OCI-LY7 (cell line): ENCODE measurements around the gene GMDS. TPM values are rescaled to one million over a fixed set of nuclear protein-coding genes. Genes with fewer than 3 reads are reported as not detected.

ENCODE experiments used
- BruUV-seq: library from RNA; stranded (reverse); fragments of 400-500 nt; replicated peaks from 2 replicates; lab custom pipeline; 2021; lab: Mats Ljungman, UMichigan
- CTCF ChIA-PET: fragments of 300-600 bp; sonication (Branson Sonifier 250); formaldehyde crosslinking; loops from one replicate; lab custom pipeline; 2022; ENCODE audit warnings: antibody characterized with exemption; ENCODE audit not compliant: unreplicated experiment; lab: Charles Lee
- POLR2A ChIA-PET: fragments of 300-600 bp; sonication (Branson Sonifier 250); formaldehyde crosslinking; loops from one replicate; lab custom pipeline; 2022; ENCODE audit warnings: antibody characterized with exemption; lab: Charles Lee
- DNase-seq: peaks from one replicate; pipeline ENCODE4 v3.0.0-alpha.2; 2015; ENCODE audit warnings: low spot score
- H2AFZ ChIP-seq: fragments of 200-600 bp; sonication (generic), shearing (Covaris generic); 2 replicates; pipeline ENCODE4 v1.6.1; 2014; ENCODE audit warnings: mild to moderate bottlenecking, antibody characterized with exemption, low read length, moderate library complexity
- H3K27ac ChIP-seq: fragments of 200-600 bp; sonication (generic); 2 replicates; pipeline ENCODE4 v1.5.1; 2014; ENCODE audit warnings: mixed run types, low read depth, mild to moderate bottlenecking, moderate library complexity, low read length, inconsistent platforms; ENCODE audit not compliant: poor library complexity, severe bottlenecking
- H3K36me3 ChIP-seq: fragments of 200-600 bp; sonication (generic); 2 replicates; pipeline ENCODE4 v1.6.1; 2014; ENCODE audit warnings: mild to moderate bottlenecking, antibody characterized with exemption, low read length, moderate library complexity, mixed read lengths; ENCODE audit not compliant: insufficient read depth
- H3K4me1 ChIP-seq: fragments of 200-600 bp; sonication (generic); 2 replicates; pipeline ENCODE4 v1.5.1; 2014; ENCODE audit warnings: mild to moderate bottlenecking, low read length; ENCODE audit not compliant: insufficient read depth, poor library complexity, severe bottlenecking
- H3K4me2 ChIP-seq: fragments of 200-600 bp; sonication (generic); 2 replicates; pipeline ENCODE4 v1.6.1; 2014; ENCODE audit warnings: mild to moderate bottlenecking, low read length
- H3K4me3 ChIP-seq: fragments of 200-600 bp; sonication (generic); 2 replicates; pipeline ENCODE4 v1.5.1; 2014; ENCODE audit warnings: mild to moderate bottlenecking, low read depth, low read length; ENCODE audit not compliant: poor library complexity, severe bottlenecking
- H3K79me2 ChIP-seq: fragments of 200-600 bp; sonication (generic); 2 replicates; pipeline ENCODE4 v1.6.1; 2016; ENCODE audit warnings: low read depth, mild to moderate bottlenecking, low read length, moderate library complexity, mixed read lengths; ENCODE audit not compliant: insufficient read depth
- H3K9me2 ChIP-seq: fragments of 200-600 bp; sonication (generic); 2 replicates; pipeline ENCODE4 v1.6.1; 2016; ENCODE audit warnings: mild to moderate bottlenecking, low read length, mixed read lengths; ENCODE audit not compliant: insufficient read depth
- H3K9me3 ChIP-seq: fragments of 200-600 bp; sonication (generic); 2 replicates; pipeline ENCODE4 v1.6.1; 2014; ENCODE audit warnings: mild to moderate bottlenecking, mixed run types, low read length, mixed read lengths
- H4K20me1 ChIP-seq: fragments of 200-600 bp; sonication (generic); 2 replicates; pipeline ENCODE4 v1.6.1; 2014; ENCODE audit warnings: mild to moderate bottlenecking, antibody characterized with exemption, low read length, moderate library complexity, mixed read lengths; ENCODE audit not compliant: insufficient read depth
- EZH2phosphoT487 ChIP-seq: fragments of 200-600 bp; sonication (generic); IDR thresholded peaks from 2 replicates; pipeline ENCODE4 v1.6.1; 2018; ENCODE audit warnings: low read depth, borderline replicate concordance, mild to moderate bottlenecking, mixed run types, antibody characterized with exemption, low read length, moderate library complexity, mixed read lengths
- intact Hi-C: fragments of 100-400 bp; cut with micrococcal nuclease; formaldehyde crosslinking; loops from one replicate; pipeline ENCODE4 v1.10.0; 2022; ENCODE audit not compliant: unreplicated experiment
- total RNA-seq, 2 experiments: library from RNA; depleted of rRNA in 1 of 2; stranded (reverse); fragments of >200 nt in 1 of 2; shearing (Covaris generic) in 1 of 2; gene quantifications; 2 replicates each; pipeline ENCODE4 v1.2.3, GENCODE V29; 2014 to 2022
- TF ChIP-seq, protein P1 (sequence below): fragments of 200-600 bp; sonication (generic); conservative IDR thresholded peaks from 2 replicates; pipeline ENCODE4 v1.5.1; 2014; ENCODE audit warnings: mild to moderate bottlenecking, antibody characterized with exemption, low read length, moderate library complexity, mixed read lengths

The GMDS gene
- total RNA-seq, 2 experiments from 2014 or later, result 9.9 to 26.8 TPM

DNA sequence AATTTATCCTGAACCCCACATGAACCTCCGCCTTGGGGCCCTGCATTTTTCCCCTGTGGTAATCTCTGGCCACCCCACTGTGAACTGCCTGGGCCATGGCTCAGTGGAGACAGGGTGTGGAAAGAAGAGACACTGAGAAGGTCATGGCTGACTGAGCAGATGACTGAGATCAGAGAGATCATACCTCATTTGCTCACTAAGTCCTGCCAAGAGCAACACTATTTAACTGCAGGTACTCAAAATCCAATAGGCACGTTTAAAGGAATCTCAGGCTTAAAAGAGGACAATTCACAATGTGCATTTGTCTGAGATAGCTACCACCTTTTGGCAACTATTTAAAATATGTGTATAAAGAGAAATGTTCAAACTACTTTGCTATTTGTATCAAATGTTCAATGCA, 305.0 kb downstream of the GMDS start:
- CTCF ChIA-PET, result no interaction called here

DNA sequence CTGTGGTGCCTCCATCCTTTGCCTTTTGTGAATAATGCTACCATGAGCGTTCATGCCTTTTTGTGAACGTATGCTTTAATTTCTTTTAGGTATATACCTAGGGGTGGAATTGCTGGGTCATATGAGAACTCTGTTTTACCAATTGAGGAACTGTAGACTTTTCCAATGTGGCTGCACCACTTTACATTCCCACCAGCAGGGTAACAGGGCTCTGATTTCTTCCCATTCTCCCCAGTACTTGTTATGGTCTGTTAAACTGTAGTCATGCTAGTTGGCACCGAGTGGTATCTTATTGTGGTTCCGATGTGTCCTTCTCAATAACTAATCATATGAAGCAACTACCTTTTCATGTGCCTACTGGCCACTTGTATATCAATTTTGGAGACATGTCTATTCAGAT, 312.1 kb downstream of the GMDS start:
- CTCF ChIA-PET, result no interaction called here
- BruUV-seq, result no TSS peak

More for the DNA sequence above, 305.0 kb downstream of the GMDS start:
- BruUV-seq, result no TSS peak
- Histone ChIP-seq H4K20me1 (no peaks in the 10 kb centered on the region), H3K4me3 (no peak overlapping the region), H2AFZ (no peak overlapping the region), H3K9me3 (no peaks in the 10 kb centered on the region), H3K9me2 (no peaks in the 10 kb centered on the region), H3K27ac (no peak overlapping the region), H3K4me2 (peak overlapping the region; percentile 30; the same call in 1 of the 2 replicates), H3K36me3 (no peaks in the 10 kb centered on the region), H3K4me1 (peaks cover 29% of the 10 kb centered on the region), H3K79me2 (no peaks in the 10 kb centered on the region)
- intact Hi-C loops, result no loop called here
- TF ChIP-seq, protein P1, sequence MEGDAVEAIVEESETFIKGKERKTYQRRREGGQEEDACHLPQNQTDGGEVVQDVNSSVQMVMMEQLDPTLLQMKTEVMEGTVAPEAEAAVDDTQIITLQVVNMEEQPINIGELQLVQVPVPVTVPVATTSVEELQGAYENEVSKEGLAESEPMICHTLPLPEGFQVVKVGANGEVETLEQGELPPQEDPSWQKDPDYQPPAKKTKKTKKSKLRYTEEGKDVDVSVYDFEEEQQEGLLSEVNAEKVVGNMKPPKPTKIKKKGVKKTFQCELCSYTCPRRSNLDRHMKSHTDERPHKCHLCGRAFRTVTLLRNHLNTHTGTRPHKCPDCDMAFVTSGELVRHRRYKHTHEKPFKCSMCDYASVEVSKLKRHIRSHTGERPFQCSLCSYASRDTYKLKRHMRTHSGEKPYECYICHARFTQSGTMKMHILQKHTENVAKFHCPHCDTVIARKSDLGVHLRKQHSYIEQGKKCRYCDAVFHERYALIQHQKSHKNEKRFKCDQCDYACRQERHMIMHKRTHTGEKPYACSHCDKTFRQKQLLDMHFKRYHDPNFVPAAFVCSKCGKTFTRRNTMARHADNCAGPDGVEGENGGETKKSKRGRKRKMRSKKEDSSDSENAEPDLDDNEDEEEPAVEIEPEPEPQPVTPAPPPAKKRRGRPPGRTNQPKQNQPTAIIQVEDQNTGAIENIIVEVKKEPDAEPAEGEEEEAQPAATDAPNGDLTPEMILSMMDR, result no peak
- no peak for TF ChIP-seq EZH2phosphoT487
- DNase-seq, result peak; percentile 46
- POLR2A ChIA-PET, result interaction anchor here (0.6 kb wide), 2 partner anchors 11 to 122 kb away, joined by 3 read pairs; no protein-coding TSS in a partner anchor

DNA sequence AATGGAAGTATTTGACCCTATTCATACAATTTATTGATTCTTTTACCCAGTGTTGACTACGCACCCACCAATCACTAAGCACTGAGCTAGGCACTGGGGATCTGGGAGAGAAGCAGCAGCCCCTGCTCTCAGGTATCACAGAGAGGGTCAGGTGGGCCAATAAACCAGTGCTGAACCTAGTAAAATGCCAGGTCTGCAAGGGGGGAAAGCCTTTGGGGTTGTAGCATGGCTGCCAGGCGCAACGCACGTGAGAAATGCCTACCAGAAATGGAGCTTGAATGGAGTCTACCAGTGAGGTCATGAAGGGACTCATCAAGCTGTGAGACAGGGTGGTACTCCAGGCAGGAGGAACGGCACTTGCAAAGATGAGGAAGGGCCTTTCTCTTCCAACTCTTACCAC, 313.6 kb downstream of the GMDS start:
- no peak for TF ChIP-seq EZH2phosphoT487
- POLR2A ChIA-PET, result interaction anchor here (0.6 to 0.7 kb wide), 4 partner anchors 9 to 110 kb away, joined by 4 to 8 read pairs (median 6); no protein-coding TSS in a partner anchor

More for the DNA sequence above, 312.1 kb downstream of the GMDS start:
- Histone ChIP-seq H3K9me2 (no peaks in the 10 kb centered on the region; the same call in 1 of the 2 replicates), H3K4me1 (no peaks in the 10 kb centered on the region), H3K4me3 (no peak overlapping the region), H4K20me1 (no peaks in the 10 kb centered on the region), H3K36me3 (no peaks in the 10 kb centered on the region), H2AFZ (no peak overlapping the region), H3K9me3 (no peaks in the 10 kb centered on the region), H3K27ac (no peak overlapping the region), H3K4me2 (no peak overlapping the region), H3K79me2 (no peaks in the 10 kb centered on the region)
- intact Hi-C loops, result no loop called here
- DNase-seq, result no peak
- TF ChIP-seq EZH2phosphoT487, result no peak
- TF ChIP-seq, protein P1, result no peak
- POLR2A ChIA-PET, result no interaction called here

More for the DNA sequence above, 313.6 kb downstream of the GMDS start:
- no TSS peak for BruUV-seq
- Histone ChIP-seq H3K4me3 (no peak overlapping the region), H3K36me3 (no peaks in the 10 kb centered on the region), H3K4me1 (no peaks in the 10 kb centered on the region), H3K9me2 (no peaks in the 10 kb centered on the region; the same call in 1 of the 2 replicates), H3K79me2 (no peaks in the 10 kb centered on the region), H3K27ac (no peak overlapping the region), H4K20me1 (no peaks in the 10 kb centered on the region), H3K4me2 (no peak overlapping the region), H3K9me3 (no peaks in the 10 kb centered on the region), H2AFZ (no peak overlapping the region)
- CTCF ChIA-PET, result no interaction called here
- DNase-seq, result no peak
- intact Hi-C loops, result no loop called here
